ENCODE results near the gene SLC7A7.

GRCh38 chr14:22829661-22830442 is 14.6 kb upstream of the SLC7A7 start, which contains the start of gene MRPL52:
- TF ChIP-seq GATA3 (IDR thresholded peaks at IDR 0.05; ENCODE audit: low read depth, low read length) (no peak), GATA2 (IDR thresholded peaks at IDR 0.05; ENCODE audit: low read depth, low read length) (no peak)
